Left cardiac atrium (tissue), 4 donors: ENCODE data around the gene FMNL2. TPM values are rescaled to one million over a fixed set of nuclear protein-coding genes. Genes with fewer than 3 reads are reported as not detected.

Experiments used
- ATAC-seq, 2 donors: fragments of 200-7000 bp; cut with Tn5 transposase; one replicate each; pipeline ENCODE4 v1.9.1; 2020; ENCODE audit warnings: mild to moderate bottlenecking in 2 of 2, moderate library complexity in 2 of 2
- DNase-seq: peaks from one replicate; pipeline ENCODE4 v3.0.0-alpha.2; 2020
- intact Hi-C, 2 donors: fragments of 100-400 bp; cut with DNase I; formaldehyde crosslinking; loops; one replicate each; pipeline versions ENCODE4 v1.14.1 to v1.15.1; 2022 to 2023
- total RNA-seq, 2 donors: library from RNA; stranded (reverse); fragmentation: NEBNext Ultra II Directional; extraction: Animal tissue kit (Norgen Biotek cat#: 25700); gene quantifications; one replicate each; pipeline ENCODE4 v1.2.1, GENCODE V29; 2021
- donor health status: DM: no; HTN: yes; CAD: no.
- donor health status: DM: no; HTN: yes; CAD: no; lungs with severe emphysema.
- donor health status: DM: yes; HTN: yes; CAD: no.
- donor health status: Dilated cardiomyopathy.

FMNL2 gene
- total RNA-seq, 2 donors from 2014 or later: 11.3 to 16.6 TPM

- intact Hi-C loops: no loop called here
- no peak for ATAC-seq
Measured at GRCh38 chr2:152394326-152394725, 59.4 kb downstream of the FMNL2 start.

GRCh38 chr2:152395103-152395502 is 60.1 kb downstream of the FMNL2 start:
- intact Hi-C loops: no loop called here
- DNase-seq (no peak), ATAC-seq (peak in 1 of 2 donors; percentile 43)

More at GRCh38 chr2:152394326-152394725, 59.4 kb downstream of the FMNL2 start:
- no peak for DNase-seq

- ATAC-seq: peak in 1 of 2 donors; percentile 11
- intact Hi-C loops: no loop called here
- no peak for DNase-seq
Measured at GRCh38 chr2:152395572-152395971, 60.6 kb downstream of the FMNL2 start.

- intact Hi-C loops: no loop called here
- DNase-seq (no peak), ATAC-seq (peak in 1 of 2 donors; percentile 43)
Measured at GRCh38 chr2:152396051-152396511, 61.1 kb downstream of the FMNL2 start.

GRCh38 chr2:152396763-152397162 is 61.8 kb downstream of the FMNL2 start:
- intact Hi-C loops: no loop called here

GRCh38 chr2:152399003-152399402 is 64.0 kb downstream of the FMNL2 start:
- ATAC-seq (no peak), DNase-seq (no peak)
- intact Hi-C loops: no loop called here

More at GRCh38 chr2:152396763-152397162, 61.8 kb downstream of the FMNL2 start:
- DNase-seq: no peak
- no peak for ATAC-seq

- DNase-seq: no peak
- intact Hi-C loops: no loop called here
- ATAC-seq: no peak
Measured at GRCh38 chr2:152400607-152401214, 65.7 kb downstream of the FMNL2 start.

GRCh38 chr2:152402780-152403759 is 68.1 kb downstream of the FMNL2 start:
- peak in 1 of 2 donors; percentile 62 for ATAC-seq
- no peak for DNase-seq
- intact Hi-C loops: no loop called here

GRCh38 chr2:152405206-152406118 is 70.5 kb downstream of the FMNL2 start:
- intact Hi-C loops: no loop called here
- DNase-seq: no peak
- ATAC-seq: peak in 1 of 2 donors; percentile 61

GRCh38 chr2:152406119-152406835 is 71.3 kb downstream of the FMNL2 start:
- ATAC-seq: no peak
- DNase-seq: no peak
- intact Hi-C loops: no loop called here

- no peak for ATAC-seq
- intact Hi-C loops: no loop called here
- no peak for DNase-seq
Measured at GRCh38 chr2:152406836-152407161, 71.8 kb downstream of the FMNL2 start.

- ATAC-seq: peak; percentile 78 to 88
Measured at GRCh38 chr2:152407204-152407721, 72.3 kb downstream of the FMNL2 start.

GRCh38 chr2:152407806-152408205 is 72.8 kb downstream of the FMNL2 start:
- DNase-seq: no peak
- intact Hi-C loops: no loop called here
- no peak for ATAC-seq

More at GRCh38 chr2:152407204-152407721, 72.3 kb downstream of the FMNL2 start:
- DNase-seq: peak; percentile 56
- intact Hi-C loops: no loop called here

GRCh38 chr2:152408254-152408653 is 73.3 kb downstream of the FMNL2 start:
- ATAC-seq: no peak
- no peak for DNase-seq
- intact Hi-C loops: no loop called here

- no peak for DNase-seq
- intact Hi-C loops: no loop called here
Measured at GRCh38 chr2:152409386-152410164, 74.6 kb downstream of the FMNL2 start.

GRCh38 chr2:152410165-152410597 is 75.2 kb downstream of the FMNL2 start:
- intact Hi-C loops: no loop called here
- peak in 1 of 2 donors; percentile 16 for ATAC-seq
- DNase-seq: no peak

More at GRCh38 chr2:152409386-152410164, 74.6 kb downstream of the FMNL2 start:
- no peak for ATAC-seq

GRCh38 chr2:152411154-152411553 is 76.2 kb downstream of the FMNL2 start:
- ATAC-seq: peak in 1 of 2 donors; percentile 18
- intact Hi-C loops: no loop called here

More at GRCh38 chr2:152411154-152411553, 76.2 kb downstream of the FMNL2 start:
- no peak for DNase-seq
